GM12891 (cell line): ENCODE results near the gene ZNF143.

ENCODE experiments used
- POLR2A ChIP-seq: IDR thresholded peaks from 2 replicates; pipeline ENCODE4 v1.6.1; 2011; ENCODE audit warnings: low read depth, low read length, control low read depth
- POLR2AphosphoS5 ChIP-seq: IDR thresholded peaks from 2 replicates; pipeline ENCODE4 v1.6.1; 2011; ENCODE audit warnings: low read depth, low read length, control low read depth
- POU2F2 ChIP-seq: IDR thresholded peaks from 2 replicates; pipeline ENCODE4 v1.6.1; 2011; ENCODE audit warnings: low read depth, mild to moderate bottlenecking, control low read depth, low read length, moderate library complexity
- SPI1 ChIP-seq: IDR thresholded peaks from 2 replicates; pipeline ENCODE4 v1.6.1; 2011; ENCODE audit warnings: low read depth, low read length, control low read depth
- TAF1 ChIP-seq: IDR thresholded peaks from 2 replicates; pipeline ENCODE4 v1.6.1; 2011; ENCODE audit warnings: low read depth, low read length, control low read depth

- no peak for TF ChIP-seq TAF1
- no peak for TF ChIP-seq POLR2AphosphoS5
- TF ChIP-seq POLR2A = no peak
- TF ChIP-seq SPI1 = no peak
- TF ChIP-seq POU2F2 = no peak
These were observed 110.9 kb downstream of the ZNF143 start for GRCh38 chr11:9571763-9572115.
